IMR-90 (cell line): ENCODE data around the gene RNPEP. TPM values are rescaled to one million over a fixed set of nuclear protein-coding genes. Genes with fewer than 3 reads are reported as not detected.

Experiments used
- ATAC-seq: fragments of 200-7000 bp; cut with Tn5 transposase; 2 replicates; pipeline ENCODE4 v1.9.1; 2020; ENCODE audit warnings: low read depth, mild to moderate bottlenecking, moderate library complexity
- BruUV-seq: library from RNA; stranded (reverse); fragments of 400-500 nt; replicated peaks from 2 replicates; lab custom pipeline; 2021; lab: Mats Ljungman, UMichigan
- CTCF ChIA-PET: fragments of 300-600 bp; formaldehyde crosslinking; extraction: SDS; loops from one replicate; lab custom pipeline; 2021; ENCODE audit warnings: antibody characterized with exemption; lab: Yijun Ruan, JAX
- POLR2A ChIA-PET: fragments of 300-600 bp; sonication (Branson Sonifier 250); formaldehyde crosslinking; loops from one replicate; lab custom pipeline; 2022; ENCODE audit warnings: antibody characterized with exemption; ENCODE audit not compliant: unreplicated experiment; lab: Charles Lee
- DNase-seq: peaks from one replicate; pipeline ENCODE4 v3.0.0; 2013
- H2AFZ ChIP-seq: replicated peaks from 2 replicates; pipeline ENCODE3; 2013; ENCODE audit warnings: low read length, mild to moderate bottlenecking; ENCODE audit not compliant: poor library complexity
- H2AK5ac ChIP-seq: 2 replicates; pipeline ENCODE4 v1.6.1; 2013; ENCODE audit warnings: low read depth, low read length, inconsistent platforms
- H2AK9ac ChIP-seq: replicated peaks from 2 replicates; pipeline ENCODE3; 2013; ENCODE audit warnings: mild to moderate bottlenecking, low read depth, low read length, moderate library complexity; ENCODE audit not compliant: poor library complexity
- H2BK120ac ChIP-seq: 2 replicates; pipeline ENCODE4 v1.6.1; 2013; ENCODE audit warnings: low read depth, low read length, inconsistent platforms
- H2BK15ac ChIP-seq: 3 replicates; pipeline ENCODE4 v1.6.1; 2013; ENCODE audit warnings: low read depth, low read length, inconsistent platforms
- H2BK20ac ChIP-seq: 2 replicates; pipeline ENCODE4 v1.6.1; 2013; ENCODE audit warnings: low read depth, mild to moderate bottlenecking, inconsistent platforms, low read length, moderate library complexity
- H2BK5ac ChIP-seq: 2 replicates; pipeline ENCODE4 v1.6.1; 2013; ENCODE audit warnings: mild to moderate bottlenecking, low read depth, low read length, inconsistent platforms; ENCODE audit not compliant: poor library complexity, severe bottlenecking
- H3K14ac ChIP-seq: replicated peaks from 2 replicates; pipeline ENCODE4 v1.6.1; 2013; ENCODE audit warnings: low read depth, low read length, inconsistent platforms
- H3K18ac ChIP-seq: 2 replicates; pipeline ENCODE4 v1.6.1; 2013; ENCODE audit warnings: low read depth, low read length, control low read depth
- H3K23ac ChIP-seq: 2 replicates; pipeline ENCODE4 v1.6.1; 2013; ENCODE audit warnings: low read depth, low read length, inconsistent platforms
- H3K27ac ChIP-seq: 2 replicates; pipeline ENCODE4 v1.5.1; 2013; ENCODE audit warnings: mild to moderate bottlenecking, control low read depth, low read length; ENCODE audit not compliant: insufficient read depth
- H3K27me3 ChIP-seq: 2 replicates; pipeline ENCODE4 v1.6.1; 2013; ENCODE audit warnings: low read length; ENCODE audit not compliant: control insufficient read depth, insufficient read depth
- H3K36me3 ChIP-seq: 2 replicates; pipeline ENCODE4 v1.6.1; 2013; ENCODE audit warnings: low read length, mixed read lengths; ENCODE audit not compliant: control insufficient read depth, insufficient read depth
- H3K4ac ChIP-seq: 2 replicates; pipeline ENCODE4 v1.6.1; 2013; ENCODE audit warnings: low read depth, low read length, inconsistent platforms
- H3K4me1 ChIP-seq: 2 replicates; pipeline ENCODE4 v1.6.1; 2013; ENCODE audit warnings: low read length, mixed read lengths; ENCODE audit not compliant: control insufficient read depth, insufficient read depth
- H3K4me2 ChIP-seq: 2 replicates; pipeline ENCODE4 v1.6.1; 2013; ENCODE audit warnings: low read depth, mild to moderate bottlenecking, control low read depth, low read length, moderate library complexity
- H3K4me3 ChIP-seq: 2 replicates; pipeline ENCODE4 v1.5.1; 2013; ENCODE audit warnings: low read depth, mild to moderate bottlenecking, control low read depth, low read length, moderate library complexity; ENCODE audit not compliant: insufficient read depth
- H3K56ac ChIP-seq: 2 replicates; pipeline ENCODE4 v1.6.1; 2013; ENCODE audit warnings: low read length, inconsistent platforms; ENCODE audit not compliant: insufficient read depth; ENCODE audit errors: extremely low read depth
- H3K79me1 ChIP-seq, 2 experiments: 2 replicates each; pipeline ENCODE4 v1.6.1; 2013; ENCODE audit warnings: low read length in 2 of 2, inconsistent platforms in 1 of 2, low read depth in 1 of 2
- H3K9ac ChIP-seq: 2 replicates; pipeline ENCODE4 v1.6.1; 2013; ENCODE audit warnings: low read depth, low read length, control low read depth
- H3K9me1 ChIP-seq: 2 replicates; pipeline ENCODE4 v1.6.1; 2013; ENCODE audit warnings: low read length, inconsistent platforms; ENCODE audit not compliant: insufficient read depth
- H3K9me3 ChIP-seq: 2 replicates; pipeline ENCODE4 v1.6.1; 2013; ENCODE audit warnings: low read length; ENCODE audit not compliant: control insufficient read depth, insufficient read depth
- H4K20me1 ChIP-seq: 2 replicates; pipeline ENCODE4 v1.6.1; 2013; ENCODE audit warnings: low read length, inconsistent platforms; ENCODE audit not compliant: insufficient read depth
- H4K5ac ChIP-seq: 2 replicates; pipeline ENCODE4 v1.6.1; 2013; ENCODE audit warnings: mild to moderate bottlenecking, low read depth, low read length, control low read depth
- H4K8ac ChIP-seq, 2 experiments: 2 replicates each; pipeline ENCODE4 v1.6.1; 2013; ENCODE audit warnings: low read depth in 2 of 2, low read length in 2 of 2, control low read depth in 1 of 2, inconsistent platforms in 1 of 2
- H4K91ac ChIP-seq: 2 replicates; pipeline ENCODE4 v1.6.1; 2013; ENCODE audit warnings: low read depth, low read length, inconsistent platforms; ENCODE audit not compliant: insufficient read depth
- BHLHE40 ChIP-seq: fragments of 150-350 bp; IDR thresholded peaks from 2 replicates; pipeline ENCODE4 v1.6.1; 2016; ENCODE audit warnings: mild to moderate bottlenecking, low read depth, low read length
- CEBPB ChIP-seq: IDR thresholded peaks from 2 replicates; pipeline ENCODE4 v1.6.1; 2012; ENCODE audit warnings: low read depth, low read length, improper control_type of control experiment
- CHD1 ChIP-seq: IDR thresholded peaks from 2 replicates; pipeline ENCODE4 v1.6.1; 2012; ENCODE audit warnings: low read depth, low read length, improper control_type of control experiment
- ELK1 ChIP-seq: fragments of 150-350 bp; IDR thresholded peaks from 2 replicates; pipeline ENCODE4 v1.6.1; 2016; ENCODE audit warnings: low read depth, mild to moderate bottlenecking, low read length, moderate library complexity, borderline replicate concordance
- FOS ChIP-seq: fragments of 150-350 bp; IDR thresholded peaks from 2 replicates; pipeline ENCODE4 v1.6.1; 2016; ENCODE audit warnings: low read depth, low read length
- MAFK ChIP-seq: IDR thresholded peaks from 2 replicates; pipeline ENCODE4 v1.6.1; 2012; ENCODE audit warnings: low read depth, low read length, improper control_type of control experiment
- MAZ ChIP-seq: IDR thresholded peaks from 2 replicates; pipeline ENCODE4 v1.6.1; 2012; ENCODE audit warnings: low read depth, mild to moderate bottlenecking, low read length, improper control_type of control experiment, moderate library complexity, borderline replicate concordance
- MXI1 ChIP-seq: IDR thresholded peaks from 2 replicates; pipeline ENCODE4 v1.6.1; 2012; ENCODE audit warnings: low read depth, mild to moderate bottlenecking, low read length, moderate library complexity, borderline replicate concordance
- NFE2L2 ChIP-seq: fragments of 150-350 bp; IDR thresholded peaks from 2 replicates; pipeline ENCODE4 v1.6.1; 2016; ENCODE audit warnings: low read depth, mild to moderate bottlenecking, low read length
- POLR2A ChIP-seq: IDR thresholded peaks from 2 replicates; pipeline ENCODE4 v1.6.1; 2012; ENCODE audit warnings: mild to moderate bottlenecking, low read depth, low read length
- RAD21 ChIP-seq: IDR thresholded peaks from 2 replicates; pipeline ENCODE4 v1.6.1; 2012; ENCODE audit warnings: low read length, improper control_type of control experiment
- RCOR1 ChIP-seq: IDR thresholded peaks from 2 replicates; pipeline ENCODE4 v1.6.1; 2012; ENCODE audit warnings: mild to moderate bottlenecking, low read length, improper control_type of control experiment; ENCODE audit not compliant: insufficient replicate concordance
- RFX5 ChIP-seq: IDR thresholded peaks from 2 replicates; pipeline ENCODE4 v1.8.0; 2012; ENCODE audit warnings: low read depth, mild to moderate bottlenecking, low read length, moderate library complexity
- SMC3 ChIP-seq: fragments of 150-350 bp; IDR thresholded peaks from 2 replicates; pipeline ENCODE4 v1.6.1; 2016; ENCODE audit warnings: low read depth, mild to moderate bottlenecking, antibody characterized with exemption, low read length, moderate library complexity
- USF2 ChIP-seq: fragments of 150-350 bp; IDR thresholded peaks from 2 replicates; pipeline ENCODE4 v1.6.1; 2017; ENCODE audit warnings: mild to moderate bottlenecking, antibody characterized with exemption, low read length, low read depth
- WGBS, 2 experiments: methylation state at CpG; one replicate each; pipeline versions ENCODE4 v1.1.5 to v1.1.7; 2013; ENCODE audit warnings: missing lambda C conversion rate in 2 of 2; ENCODE audit not compliant: insufficient read length in 1 of 2; ENCODE audit errors: extremely low coverage in 2 of 2; 5-methylcytosine and 5-hydroxymethylcytosine counted together
- dilution Hi-C: fragments of 300-500 bp; cut with HindIII; formaldehyde crosslinking; loops from one replicate; pipeline ENCODE4 v1.14.3; 2018; ENCODE audit warnings: low sequenced_read_pairs; ENCODE audit not compliant: unreplicated experiment
- in situ Hi-C: fragments of 300-500 bp; cut with MboI; formaldehyde crosslinking; loops from 3 replicates; pipeline ENCODE4 v1.14.3; 2019; ENCODE audit warnings: low sequenced_read_pairs, inconsistent platforms, mixed read lengths
- intact Hi-C: fragments of 100-400 bp; cut with micrococcal nuclease; formaldehyde crosslinking; loops from 2 replicates; pipeline ENCODE4 v1.10.0; 2022
- polyA plus RNA-seq, 3 experiments: library from polyadenylated mRNA; depleted of rRNA; stranded (reverse); fragments of >200 nt; gene quantifications; 2 replicates each; pipeline ENCODE4 v1.2.3, GENCODE V29; 2012; ENCODE audit warnings: low replicate concordance in 1 of 3
- total RNA-seq: library from RNA; depleted of rRNA; stranded (reverse); fragments of >200 nt; gene quantifications from 2 replicates; pipeline ENCODE4 v1.2.3, GENCODE V29; 2012
- TF ChIP-seq, protein P1 (sequence below): conservative IDR thresholded peaks from 2 replicates; pipeline ENCODE4 v1.5.1; 2012; ENCODE audit warnings: mild to moderate bottlenecking, low read depth, low read length, improper control_type of control experiment

RNPEP gene
- total and polyA plus RNA-seq, 2 of the 4 experiments (the other 2 are of a cell fraction), result 49.8 to 75.4 TPM

DNA sequence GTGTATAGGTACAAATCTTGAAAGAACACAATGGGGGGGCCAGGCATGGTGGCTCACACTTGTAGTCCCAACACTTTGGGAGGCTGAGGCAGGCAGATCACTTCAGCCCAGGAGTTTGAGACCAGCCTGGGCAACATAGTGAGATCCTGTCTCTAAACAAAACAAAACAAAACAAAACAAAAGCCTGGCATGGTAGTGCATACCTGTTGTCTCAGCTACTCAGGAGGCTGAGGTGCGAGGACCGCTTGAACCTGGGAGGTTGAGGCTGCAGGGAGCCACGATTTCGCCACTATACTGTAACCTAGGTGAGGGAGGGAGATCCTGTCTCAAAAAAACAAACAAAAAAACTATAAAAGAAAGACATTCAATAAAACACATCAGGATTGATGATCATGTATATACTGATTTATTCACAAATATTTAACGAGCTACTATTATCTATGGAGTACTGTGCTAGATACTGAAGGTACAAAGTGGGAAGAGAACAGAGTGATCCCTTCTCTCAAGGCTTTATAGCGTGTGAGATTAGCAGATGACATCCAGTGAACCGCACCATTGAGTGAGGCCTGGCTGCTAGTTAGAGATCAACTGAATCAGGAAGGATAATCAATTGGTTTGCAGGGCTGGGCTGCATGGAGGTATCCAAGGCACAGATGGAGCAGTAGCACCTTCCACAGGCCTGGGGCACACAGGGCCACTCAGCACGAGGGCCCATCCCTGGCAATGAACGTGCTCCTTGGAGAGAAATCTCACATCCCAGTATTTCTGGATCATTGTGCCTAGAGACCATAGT lies 54.3 kb downstream of the RNPEP start:
- Histone ChIP-seq H3K4me2 (no peak overlapping the region), H3K14ac (no peak overlapping the region), H2BK5ac (no peak overlapping the region), H4K5ac (no peak overlapping the region), H3K9me3 (no peaks in the 10 kb centered on the region), H2AK9ac (no peak overlapping the region), H2BK20ac (no peak overlapping the region), H3K18ac (no peak overlapping the region), H4K20me1 (no peaks in the 10 kb centered on the region), H3K4me3 (no peak overlapping the region), H4K91ac (no peak overlapping the region), H3K79me1 (no peaks in the 10 kb centered on the region), H2AK5ac (no peak overlapping the region), H3K36me3 (no peaks in the 10 kb centered on the region), H3K27me3 (peaks cover 2% of the 10 kb centered on the region; the same call in 1 of the 2 replicates), H3K9me1 (peaks cover 9% of the 10 kb centered on the region), H3K4ac (no peak overlapping the region), H2BK120ac (no peak overlapping the region), H4K8ac (no peak overlapping the region), H2BK15ac (no peak overlapping the region), H3K27ac (no peak overlapping the region), H3K4me1 (peaks cover 5% of the 10 kb centered on the region), H3K9ac (no peak overlapping the region), H3K23ac (no peak overlapping the region), H3K56ac (no peak overlapping the region), H2AFZ (no peak overlapping the region)
- intact Hi-C loops (no loop called here), in situ Hi-C loops (no loop called here), dilution Hi-C loops (no loop called here)
- DNase-seq (no peak), ATAC-seq (no peak)
- POLR2A ChIA-PET, result no interaction called here
- CTCF ChIA-PET, result no interaction called here
- BruUV-seq, result no TSS peak
- no CpG with 5 or more reads among the region's 9 CpGs for WGBS, 2 experiments
- TF ChIP-seq MXI1 (no peak), BHLHE40 (no peak), FOS (no peak), CEBPB (no peak), MAFK (no peak), RAD21 (no peak), MAZ (no peak), RCOR1 (no peak), ELK1 (no peak), NFE2L2 (no peak), RFX5 (no peak), USF2 (no peak), CHD1 (no peak), SMC3 (no peak), POLR2A (no peak)
- TF ChIP-seq, protein P1, sequence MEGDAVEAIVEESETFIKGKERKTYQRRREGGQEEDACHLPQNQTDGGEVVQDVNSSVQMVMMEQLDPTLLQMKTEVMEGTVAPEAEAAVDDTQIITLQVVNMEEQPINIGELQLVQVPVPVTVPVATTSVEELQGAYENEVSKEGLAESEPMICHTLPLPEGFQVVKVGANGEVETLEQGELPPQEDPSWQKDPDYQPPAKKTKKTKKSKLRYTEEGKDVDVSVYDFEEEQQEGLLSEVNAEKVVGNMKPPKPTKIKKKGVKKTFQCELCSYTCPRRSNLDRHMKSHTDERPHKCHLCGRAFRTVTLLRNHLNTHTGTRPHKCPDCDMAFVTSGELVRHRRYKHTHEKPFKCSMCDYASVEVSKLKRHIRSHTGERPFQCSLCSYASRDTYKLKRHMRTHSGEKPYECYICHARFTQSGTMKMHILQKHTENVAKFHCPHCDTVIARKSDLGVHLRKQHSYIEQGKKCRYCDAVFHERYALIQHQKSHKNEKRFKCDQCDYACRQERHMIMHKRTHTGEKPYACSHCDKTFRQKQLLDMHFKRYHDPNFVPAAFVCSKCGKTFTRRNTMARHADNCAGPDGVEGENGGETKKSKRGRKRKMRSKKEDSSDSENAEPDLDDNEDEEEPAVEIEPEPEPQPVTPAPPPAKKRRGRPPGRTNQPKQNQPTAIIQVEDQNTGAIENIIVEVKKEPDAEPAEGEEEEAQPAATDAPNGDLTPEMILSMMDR, result no peak
